Lower leg skin (tissue), 3 donors: ENCODE data around the gene CA12.
"Not testable (repeated sequence)": the region's sequence is repeated elsewhere in the genome, so short reads cannot be mapped to it uniquely, and the experiment has no call there.

Experiments used
- POLR2A ChIP-seq, 2 donors: fragments of 450-650 bp; IDR thresholded peaks; one replicate each; pipeline ENCODE4 v1.6.1; 2016 to 2017; ENCODE audit warnings: antibody characterized with exemption in 2 of 2, mild to moderate bottlenecking in 1 of 2, moderate library complexity in 1 of 2
- TF ChIP-seq, protein P1 (sequence below), 3 donors: fragments of 450-650 bp; IDR thresholded peaks; one replicate each; pipeline ENCODE4 v1.5.1; 2016; ENCODE audit warnings: antibody characterized with exemption in 3 of 3, mild to moderate bottlenecking in 3 of 3, moderate library complexity in 2 of 3

DNA sequence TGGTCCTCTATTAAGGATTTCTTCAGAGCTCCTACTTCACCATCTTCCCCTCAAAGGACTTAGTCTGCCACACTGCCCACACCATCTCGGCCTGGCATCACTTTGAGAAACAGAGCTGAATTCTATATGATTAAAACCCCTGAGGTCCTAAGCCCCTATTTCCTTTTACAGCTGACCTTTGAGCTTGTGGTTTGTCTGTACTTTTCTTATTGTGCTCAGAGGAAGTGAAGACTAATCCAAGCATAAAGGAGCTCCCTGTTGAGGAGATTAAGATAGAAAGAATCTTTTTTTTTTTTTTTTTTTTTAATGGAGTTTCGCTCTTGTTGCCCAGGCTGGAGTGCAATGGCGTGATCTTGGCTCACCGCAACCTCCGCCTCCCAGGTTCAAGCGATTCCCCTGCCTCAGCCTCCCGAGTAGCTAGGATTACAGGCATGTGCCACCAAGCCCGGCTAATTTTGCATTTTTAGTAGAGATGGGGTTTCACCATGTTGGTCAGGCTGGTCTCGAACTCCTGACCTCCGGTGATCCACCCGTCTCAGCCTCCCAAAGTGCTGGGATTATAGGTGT, 38.6 kb downstream of the CA12 start:
- TF ChIP-seq, protein P1, sequence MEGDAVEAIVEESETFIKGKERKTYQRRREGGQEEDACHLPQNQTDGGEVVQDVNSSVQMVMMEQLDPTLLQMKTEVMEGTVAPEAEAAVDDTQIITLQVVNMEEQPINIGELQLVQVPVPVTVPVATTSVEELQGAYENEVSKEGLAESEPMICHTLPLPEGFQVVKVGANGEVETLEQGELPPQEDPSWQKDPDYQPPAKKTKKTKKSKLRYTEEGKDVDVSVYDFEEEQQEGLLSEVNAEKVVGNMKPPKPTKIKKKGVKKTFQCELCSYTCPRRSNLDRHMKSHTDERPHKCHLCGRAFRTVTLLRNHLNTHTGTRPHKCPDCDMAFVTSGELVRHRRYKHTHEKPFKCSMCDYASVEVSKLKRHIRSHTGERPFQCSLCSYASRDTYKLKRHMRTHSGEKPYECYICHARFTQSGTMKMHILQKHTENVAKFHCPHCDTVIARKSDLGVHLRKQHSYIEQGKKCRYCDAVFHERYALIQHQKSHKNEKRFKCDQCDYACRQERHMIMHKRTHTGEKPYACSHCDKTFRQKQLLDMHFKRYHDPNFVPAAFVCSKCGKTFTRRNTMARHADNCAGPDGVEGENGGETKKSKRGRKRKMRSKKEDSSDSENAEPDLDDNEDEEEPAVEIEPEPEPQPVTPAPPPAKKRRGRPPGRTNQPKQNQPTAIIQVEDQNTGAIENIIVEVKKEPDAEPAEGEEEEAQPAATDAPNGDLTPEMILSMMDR (IDR thresholded peaks at IDR 0.05), result not testable (repeated sequence)
- not testable (repeated sequence) for TF ChIP-seq POLR2A (IDR thresholded peaks at IDR 0.05)
